Kidney (tissue), 14 donors: ENCODE results near the gene CADPS. TPM values are rescaled to one million over a fixed set of nuclear protein-coding genes. Genes with fewer than 3 reads are reported as not detected.

Experiments
- DNase-seq, 5 donors: peaks; one replicate each; pipeline ENCODE4 v3.0.0-alpha.2; 2013 to 2020
- FAIRE-seq: peaks from 2 replicates; lab custom pipeline; 2012; peaks lifted over from hg19 to GRCh38; lab: Jason Lieb, UNC
- H3K27ac ChIP-seq, 2 donors: one replicate each; pipeline ENCODE4 v1.7.0; 2013; ENCODE audit warnings: low read depth in 2 of 2, low read length in 2 of 2, inconsistent platforms in 1 of 2
- H3K27me3 ChIP-seq: one replicate; pipeline ENCODE4 v1.7.1; 2013; ENCODE audit warnings: low read length, inconsistent platforms; ENCODE audit not compliant: control insufficient read depth, insufficient read depth
- H3K36me3 ChIP-seq, 3 donors: one replicate each; pipeline versions ENCODE4 v1.7.0 to v1.7.1; 2013; ENCODE audit warnings: low read length in 3 of 3, control low read depth in 1 of 3, inconsistent platforms in 1 of 3; ENCODE audit not compliant: insufficient read depth in 3 of 3, control insufficient read depth in 2 of 3
- H3K4me1 ChIP-seq, 3 donors: one replicate each; pipeline versions ENCODE4 v1.7.0 to v1.7.1; 2013; ENCODE audit warnings: low read length in 3 of 3, inconsistent platforms in 1 of 3, low read depth in 1 of 3; ENCODE audit not compliant: control insufficient read depth in 2 of 3, insufficient read depth in 2 of 3
- H3K4me3 ChIP-seq, 3 donors: one replicate each; pipeline versions ENCODE4 v1.7.0 to v1.8.1; 2013; ENCODE audit warnings: low read length in 3 of 3, control low read depth in 1 of 3, inconsistent platforms in 1 of 3
- H3K9ac ChIP-seq, 3 donors: one replicate each; pipeline versions ENCODE4 v1.7.0 to v1.7.1; 2013; ENCODE audit warnings: low read length in 3 of 3, control low read depth in 1 of 3, inconsistent platforms in 1 of 3
- H3K9me3 ChIP-seq, 3 donors: one replicate each; pipeline versions ENCODE4 v1.7.0 to v1.7.1; 2013; ENCODE audit warnings: low read length in 3 of 3, control low read depth in 1 of 3, inconsistent platforms in 1 of 3; ENCODE audit not compliant: control insufficient read depth in 2 of 3, insufficient read depth in 1 of 3
- intact Hi-C: fragments of 100-400 bp; cut with DNase I; formaldehyde crosslinking; loops from one replicate; pipeline ENCODE4 v1.11.1; 2022
- polyA plus RNA-seq: library from polyadenylated mRNA; stranded (reverse); fragments of 350-450 nt; fragmentation: Illumina TruSeq; extraction: RNeasy Lipid Tissue Mini Kit (QIAGEN cat#74804); gene quantifications from one replicate; pipeline ENCODE4 v1.2.3, GENCODE V29; 2014; ENCODE audit warnings: low read depth, low replicate concordance; ENCODE audit not compliant: insufficient read depth
- total RNA-seq: library from RNA; stranded (reverse); fragmentation: NEBNext Ultra II Directional; extraction: Animal tissue kit (Norgen Biotek cat#: 25700); gene quantifications from one replicate; pipeline ENCODE4 v1.2.1, GENCODE V29; 2021
- TF ChIP-seq, protein P1 (sequence below): IDR thresholded peaks from 3 replicates; pipeline ENCODE4 v1.5.1; 2012; ENCODE audit warnings: mild to moderate bottlenecking, moderate library complexity, borderline replicate concordance; ENCODE audit not compliant: insufficient read depth; ENCODE audit errors: extremely low read depth
- donor health status: control.
- donor health status: control.
- donor health status: control.
- donor health status: control.
- donor health status: control.
- donor health status: DM: yes; HTN: yes; CAD: no.
- donor health status: Normal renal cell carcinoma (clear cell type).

Gene CADPS
- total and polyA plus RNA-seq, 2 donors from 2014 or later, result 0.98 TPM; not detected in 1

DNA sequence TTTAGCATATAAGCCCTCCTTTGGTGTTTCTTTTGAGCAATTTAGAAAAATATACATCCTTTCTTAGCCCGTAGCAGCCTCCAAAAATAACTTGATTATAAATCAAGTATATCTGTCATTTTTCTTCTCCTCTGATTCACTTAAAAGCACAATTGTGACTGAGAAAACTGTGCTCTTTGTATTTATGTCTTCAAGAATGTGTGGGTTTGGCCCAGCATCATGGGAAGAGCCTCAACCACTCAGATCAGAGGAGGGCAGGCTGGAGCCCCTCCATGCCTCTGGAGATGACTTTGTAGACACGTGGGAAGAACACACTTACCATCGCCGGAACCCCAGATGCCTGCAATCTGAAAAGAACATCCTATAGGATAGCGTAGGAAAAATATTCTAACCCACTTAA is 378.1 kb downstream of the CADPS start:
- FAIRE-seq, result no peak
- no peak overlapping the region for H3K9ac ChIP-seq
- intact Hi-C loops, result no loop called here
- H3K9me3 ChIP-seq, result no peaks in the 10 kb centered on the region
- no peaks in the 10 kb centered on the region for H3K27me3 ChIP-seq
- no peak overlapping the region for H3K4me3 ChIP-seq
- H3K4me1 ChIP-seq, result no peaks in the 10 kb centered on the region
- TF ChIP-seq, protein P1, sequence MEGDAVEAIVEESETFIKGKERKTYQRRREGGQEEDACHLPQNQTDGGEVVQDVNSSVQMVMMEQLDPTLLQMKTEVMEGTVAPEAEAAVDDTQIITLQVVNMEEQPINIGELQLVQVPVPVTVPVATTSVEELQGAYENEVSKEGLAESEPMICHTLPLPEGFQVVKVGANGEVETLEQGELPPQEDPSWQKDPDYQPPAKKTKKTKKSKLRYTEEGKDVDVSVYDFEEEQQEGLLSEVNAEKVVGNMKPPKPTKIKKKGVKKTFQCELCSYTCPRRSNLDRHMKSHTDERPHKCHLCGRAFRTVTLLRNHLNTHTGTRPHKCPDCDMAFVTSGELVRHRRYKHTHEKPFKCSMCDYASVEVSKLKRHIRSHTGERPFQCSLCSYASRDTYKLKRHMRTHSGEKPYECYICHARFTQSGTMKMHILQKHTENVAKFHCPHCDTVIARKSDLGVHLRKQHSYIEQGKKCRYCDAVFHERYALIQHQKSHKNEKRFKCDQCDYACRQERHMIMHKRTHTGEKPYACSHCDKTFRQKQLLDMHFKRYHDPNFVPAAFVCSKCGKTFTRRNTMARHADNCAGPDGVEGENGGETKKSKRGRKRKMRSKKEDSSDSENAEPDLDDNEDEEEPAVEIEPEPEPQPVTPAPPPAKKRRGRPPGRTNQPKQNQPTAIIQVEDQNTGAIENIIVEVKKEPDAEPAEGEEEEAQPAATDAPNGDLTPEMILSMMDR, result no peak
- no peaks in the 10 kb centered on the region for H3K36me3 ChIP-seq
- no peak overlapping the region for H3K27ac ChIP-seq
- no peak for DNase-seq

GRCh38 chr3:62496503-62496902 is 378.7 kb downstream of the CADPS start:
- DNase-seq (no peak), FAIRE-seq (no peak)
- TF ChIP-seq, protein P1, result no peak
- no peaks in the 10 kb centered on the region for H3K4me1 ChIP-seq
- H3K4me3 ChIP-seq, result no peak overlapping the region
- intact Hi-C loops, result no loop called here
- no peak overlapping the region for H3K9ac ChIP-seq
- H3K36me3 ChIP-seq, result no peaks in the 10 kb centered on the region
- H3K27me3 ChIP-seq, result no peaks in the 10 kb centered on the region
- H3K9me3 ChIP-seq, result no peaks in the 10 kb centered on the region
- no peak overlapping the region for H3K27ac ChIP-seq

DNA sequence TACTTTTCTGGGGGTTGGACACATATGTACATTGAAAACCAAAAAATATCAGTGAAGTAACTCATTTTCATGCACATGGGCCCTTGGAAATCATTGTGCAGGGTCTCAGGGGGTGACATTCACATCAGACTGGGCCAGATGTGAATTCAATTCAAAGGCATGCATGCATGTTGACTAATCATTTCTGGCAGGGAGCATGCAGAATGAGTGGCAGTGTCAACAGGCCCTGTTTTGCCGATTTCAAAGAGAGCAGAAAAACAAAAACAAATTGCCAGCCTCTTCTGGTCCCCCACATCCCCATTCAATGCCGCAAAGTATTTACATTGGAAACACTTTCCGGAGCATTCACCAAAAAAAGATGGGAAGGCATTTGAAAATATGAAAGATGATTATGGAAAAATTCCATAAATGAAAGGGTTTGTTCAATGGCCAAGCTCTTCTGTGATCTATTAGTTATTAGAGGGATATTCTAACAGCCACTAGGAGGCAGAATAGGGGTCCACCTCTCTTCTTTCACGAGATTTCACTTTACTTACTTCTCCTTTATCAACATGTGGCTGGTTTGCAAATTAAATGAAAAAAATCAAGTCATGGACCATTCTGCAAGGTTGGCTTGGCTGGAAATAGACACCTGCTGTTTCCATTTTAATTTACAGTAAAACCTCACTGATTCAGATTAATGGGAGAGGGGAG is 382.0 kb downstream of the CADPS start:
- no peaks in the 10 kb centered on the region for H3K4me1 ChIP-seq
- no peak overlapping the region for H3K27ac ChIP-seq
- intact Hi-C loops, result no loop called here
- FAIRE-seq (no peak), DNase-seq (no peak)
- no peak overlapping the region for H3K9ac ChIP-seq
- no peak overlapping the region for H3K4me3 ChIP-seq
- TF ChIP-seq, protein P1, result no peak
- no peaks in the 10 kb centered on the region for H3K9me3 ChIP-seq
- no peaks in the 10 kb centered on the region for H3K27me3 ChIP-seq
- H3K36me3 ChIP-seq, result no peaks in the 10 kb centered on the region
